Measurements from ENCODE around the gene HIVEP3.
"Not testable (repeated sequence)": the region's sequence is repeated elsewhere in the genome, so short reads cannot be mapped to it uniquely, and the experiment has no call there.

The HIVEP3 gene

DNA sequence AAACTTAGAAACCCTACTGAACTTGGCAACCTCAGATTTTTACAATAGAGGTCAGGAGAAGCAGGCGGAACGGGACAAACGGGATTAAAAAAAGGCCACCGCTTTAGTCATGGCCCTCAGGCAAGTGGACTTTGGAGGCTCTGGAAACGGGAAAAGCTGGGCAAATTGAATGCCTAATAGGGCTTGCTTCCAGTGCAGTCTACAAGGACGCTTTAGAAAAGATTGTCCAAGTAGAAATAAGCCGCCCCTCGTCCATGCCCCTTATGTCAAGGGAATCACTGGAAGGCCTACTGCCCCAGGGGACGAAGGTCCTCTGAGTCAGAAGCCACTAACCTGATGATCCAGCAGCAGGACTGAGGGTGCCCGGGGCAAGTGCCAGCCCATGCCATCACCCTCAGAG is 27.2 kb upstream of the HIVEP3 start:
- not testable (repeated sequence) for H3K4me1 ChIP-seq (ENCODE audit: control insufficient read depth, low read depth, low read length); H3K4ac ChIP-seq (ENCODE audit: low read depth, low read length); H3K18ac ChIP-seq (ENCODE audit: low read length); H4K5ac ChIP-seq (ENCODE audit: low read length); H3K4me2 ChIP-seq (ENCODE audit: low read length); H3K36me3 ChIP-seq (ENCODE audit: control insufficient read depth, insufficient read depth, low read length); H3K4me3 ChIP-seq (ENCODE audit: low read length); H2BK15ac ChIP-seq (replicated peaks; ENCODE audit: low read depth); H3K56ac ChIP-seq (ENCODE audit: low read length); DNase-seq; H3K79me1 ChIP-seq (ENCODE audit: low read length); H2BK120ac ChIP-seq (ENCODE audit: low read depth, low read length); H2AK5ac ChIP-seq (ENCODE audit: low read length); H3K23ac ChIP-seq (ENCODE audit: low read length); H3K27ac ChIP-seq (ENCODE audit: low read depth, low read length); H2BK5ac ChIP-seq (ENCODE audit: low read length); H4K8ac ChIP-seq (ENCODE audit: low read depth, low read length); H3K27me3 ChIP-seq (ENCODE audit: insufficient read depth, low read length, poor library complexity); H3K79me2 ChIP-seq (ENCODE audit: control insufficient read depth, insufficient read depth, low read length); H3K9ac ChIP-seq (ENCODE audit: low read length)
- no CpG with 5 or more reads among the region's 10 CpGs for WGBS (ENCODE audit: extremely low coverage, insufficient coverage, low lambda C conversion rate)

DNA sequence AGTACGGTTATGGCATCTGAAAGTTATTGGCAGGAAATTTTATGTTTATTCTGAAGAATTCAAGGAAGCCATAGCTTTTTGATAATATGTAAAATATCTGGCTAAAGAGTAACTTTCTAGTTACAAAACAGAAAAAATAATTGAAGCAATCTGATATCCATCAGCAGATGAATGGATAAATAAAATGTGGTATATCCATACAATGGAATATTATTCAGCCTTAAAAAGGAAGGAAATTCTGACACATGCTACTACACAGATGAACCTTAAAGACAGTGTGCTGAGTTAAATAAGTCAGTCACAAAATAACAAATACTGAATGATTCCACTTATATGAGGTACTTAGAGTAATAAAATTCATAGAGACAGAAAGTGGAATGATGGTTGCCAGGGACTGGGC is 25.0 kb upstream of the HIVEP3 start:
- H3K56ac ChIP-seq (ENCODE audit: low read length) = no peak overlapping the region
- H3K9ac ChIP-seq (ENCODE audit: low read length) = no peak overlapping the region
- no peaks in the 10 kb centered on the region for H3K4me1 ChIP-seq (ENCODE audit: control insufficient read depth, low read depth, low read length)
- no peak overlapping the region for H2BK120ac ChIP-seq (ENCODE audit: low read depth, low read length)
- no peaks in the 10 kb centered on the region for H3K36me3 ChIP-seq (ENCODE audit: control insufficient read depth, insufficient read depth, low read length)
- no peak overlapping the region for H3K23ac ChIP-seq (ENCODE audit: low read length)
- no peak overlapping the region for H4K8ac ChIP-seq (ENCODE audit: low read depth, low read length)
- no peak overlapping the region for H2BK15ac ChIP-seq (replicated peaks; ENCODE audit: low read depth)
- no peak overlapping the region for H2BK5ac ChIP-seq (ENCODE audit: low read length)
- DNase-seq = no peak
- H3K4me2 ChIP-seq (ENCODE audit: low read length) = no peak overlapping the region
- no CpG with 5 or more reads among the region's 1 CpG for WGBS (ENCODE audit: extremely low coverage, insufficient coverage, low lambda C conversion rate)
- H2AK5ac ChIP-seq (ENCODE audit: low read length) = no peak overlapping the region
- no peak overlapping the region for H3K4me3 ChIP-seq (ENCODE audit: low read length)
- no peak overlapping the region for H3K18ac ChIP-seq (ENCODE audit: low read length)
- no peaks in the 10 kb centered on the region for H3K27me3 ChIP-seq (ENCODE audit: insufficient read depth, low read length, poor library complexity)
- H3K79me1 ChIP-seq (ENCODE audit: low read length) = no peaks in the 10 kb centered on the region
- H4K5ac ChIP-seq (ENCODE audit: low read length) = no peak overlapping the region
- H3K4ac ChIP-seq (ENCODE audit: low read depth, low read length) = no peak overlapping the region
- no peak overlapping the region for H3K27ac ChIP-seq (ENCODE audit: low read depth, low read length)
- no peaks in the 10 kb centered on the region for H3K79me2 ChIP-seq (ENCODE audit: control insufficient read depth, insufficient read depth, low read length)

DNA sequence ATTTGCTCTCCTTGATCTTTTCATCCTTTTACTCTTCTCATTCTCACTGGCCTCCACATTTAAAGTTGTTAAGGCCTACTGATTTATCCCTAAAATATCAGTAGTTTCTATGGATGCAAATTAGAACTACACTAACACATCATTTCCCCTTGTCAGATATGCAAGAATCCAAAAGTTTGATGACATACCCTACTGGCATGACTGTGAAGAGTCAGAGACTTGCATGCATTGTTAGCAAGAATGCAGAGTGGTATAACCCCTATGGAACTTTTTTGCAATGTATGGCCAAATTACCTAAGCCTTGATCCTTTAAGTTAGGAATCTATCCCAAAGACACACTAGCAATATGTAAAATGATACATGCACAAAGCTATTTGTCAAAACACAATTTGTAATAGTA is 23.6 kb upstream of the HIVEP3 start:
- Histone ChIP-seq H3K4me3 (ENCODE audit: low read length) (no peak overlapping the region), H4K8ac (ENCODE audit: low read depth, low read length) (no peak overlapping the region), H3K4ac (ENCODE audit: low read depth, low read length) (no peak overlapping the region), H2BK5ac (ENCODE audit: low read length) (no peak overlapping the region), H2AK5ac (ENCODE audit: low read length) (no peak overlapping the region), H3K9ac (ENCODE audit: low read length) (no peak overlapping the region), H2BK120ac (ENCODE audit: low read depth, low read length) (no peak overlapping the region), H3K4me2 (ENCODE audit: low read length) (no peak overlapping the region), H2BK15ac (replicated peaks; ENCODE audit: low read depth) (no peak overlapping the region), H3K27ac (ENCODE audit: low read depth, low read length) (no peak overlapping the region), H3K79me1 (ENCODE audit: low read length) (no peaks in the 10 kb centered on the region), H3K36me3 (ENCODE audit: control insufficient read depth, insufficient read depth, low read length) (no peaks in the 10 kb centered on the region), H3K4me1 (ENCODE audit: control insufficient read depth, low read depth, low read length) (no peaks in the 10 kb centered on the region), H3K23ac (ENCODE audit: low read length) (no peak overlapping the region), H3K18ac (ENCODE audit: low read length) (no peak overlapping the region), H4K5ac (ENCODE audit: low read length) (no peak overlapping the region), H3K27me3 (ENCODE audit: insufficient read depth, low read length, poor library complexity) (no peaks in the 10 kb centered on the region), H3K79me2 (ENCODE audit: control insufficient read depth, insufficient read depth, low read length) (no peaks in the 10 kb centered on the region), H3K56ac (ENCODE audit: low read length) (no peak overlapping the region)
- peak; percentile 34 for DNase-seq

DNA sequence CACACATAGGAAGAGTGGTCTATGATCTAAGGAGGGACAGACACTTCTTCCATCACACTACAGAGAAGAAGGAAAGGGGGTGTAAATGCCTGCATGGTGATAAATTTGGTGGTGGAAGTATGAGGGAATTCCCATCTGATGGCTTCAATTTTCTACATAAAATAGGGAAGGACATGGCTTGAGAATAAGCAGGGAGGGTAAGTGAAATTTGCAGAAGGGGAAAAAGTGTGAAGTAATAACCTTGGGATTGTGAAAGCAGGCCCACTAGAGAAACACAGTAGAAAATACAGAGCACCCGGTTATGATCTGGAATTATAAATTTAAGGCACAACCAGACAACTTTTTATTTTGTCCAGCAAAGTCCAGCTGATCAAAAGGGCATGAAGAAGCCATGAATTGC is 22.7 kb upstream of the HIVEP3 start:
- no peaks in the 10 kb centered on the region for H3K79me1 ChIP-seq (ENCODE audit: low read length)
- no peak overlapping the region for H3K23ac ChIP-seq (ENCODE audit: low read length)
- no peaks in the 10 kb centered on the region for H3K79me2 ChIP-seq (ENCODE audit: control insufficient read depth, insufficient read depth, low read length)
- no peak overlapping the region for H2BK15ac ChIP-seq (replicated peaks; ENCODE audit: low read depth)
- H4K5ac ChIP-seq (ENCODE audit: low read length) = no peak overlapping the region
- no peak overlapping the region for H3K9ac ChIP-seq (ENCODE audit: low read length)
- H3K27ac ChIP-seq (ENCODE audit: low read depth, low read length) = no peak overlapping the region
- no peak overlapping the region for H3K56ac ChIP-seq (ENCODE audit: low read length)
- no peak overlapping the region for H2BK5ac ChIP-seq (ENCODE audit: low read length)
- H3K18ac ChIP-seq (ENCODE audit: low read length) = no peak overlapping the region
- H3K4me3 ChIP-seq (ENCODE audit: low read length) = no peak overlapping the region
- no peaks in the 10 kb centered on the region for H3K27me3 ChIP-seq (ENCODE audit: insufficient read depth, low read length, poor library complexity)
- no peak for DNase-seq
- H3K4me2 ChIP-seq (ENCODE audit: low read length) = no peak overlapping the region
- no peak overlapping the region for H3K4ac ChIP-seq (ENCODE audit: low read depth, low read length)
- no peak overlapping the region for H4K8ac ChIP-seq (ENCODE audit: low read depth, low read length)
- H3K36me3 ChIP-seq (ENCODE audit: control insufficient read depth, insufficient read depth, low read length) = no peaks in the 10 kb centered on the region
- WGBS (ENCODE audit: extremely low coverage, insufficient coverage, low lambda C conversion rate) = no CpG with 5 or more reads among the region's 1 CpG
- H2AK5ac ChIP-seq (ENCODE audit: low read length) = no peak overlapping the region
- no peaks in the 10 kb centered on the region for H3K4me1 ChIP-seq (ENCODE audit: control insufficient read depth, low read depth, low read length)
- H2BK120ac ChIP-seq (ENCODE audit: low read depth, low read length) = no peak overlapping the region

DNA sequence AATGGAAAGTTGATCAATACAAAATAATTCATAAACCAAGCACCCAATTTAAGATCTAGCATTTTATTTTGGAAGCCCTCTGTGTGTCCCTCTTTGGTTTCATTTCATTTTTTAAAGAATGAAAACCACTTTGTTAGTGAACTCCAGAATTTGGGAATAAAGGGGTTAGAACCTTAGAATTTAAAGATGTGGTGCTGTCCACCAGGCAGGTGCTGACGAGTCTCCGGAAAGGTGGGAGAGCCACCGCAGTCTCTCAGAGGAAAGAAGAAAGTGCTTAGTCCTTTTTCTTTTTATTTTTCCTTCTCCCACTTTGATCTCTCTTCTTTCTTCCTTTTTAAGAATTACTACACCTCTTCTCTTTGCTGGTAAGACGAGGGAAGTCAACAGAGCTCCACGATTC is 20.5 kb upstream of the HIVEP3 start:
- no peak overlapping the region for H3K27ac ChIP-seq (ENCODE audit: low read depth, low read length)
- no peak for DNase-seq
- H2AK5ac ChIP-seq (ENCODE audit: low read length) = no peak overlapping the region
- H2BK15ac ChIP-seq (replicated peaks; ENCODE audit: low read depth) = no peak overlapping the region
- H3K4ac ChIP-seq (ENCODE audit: low read depth, low read length) = no peak overlapping the region
- no peak overlapping the region for H3K23ac ChIP-seq (ENCODE audit: low read length)
- no peak overlapping the region for H2BK5ac ChIP-seq (ENCODE audit: low read length)
- H3K27me3 ChIP-seq (ENCODE audit: insufficient read depth, low read length, poor library complexity) = no peaks in the 10 kb centered on the region
- H2BK120ac ChIP-seq (ENCODE audit: low read depth, low read length) = no peak overlapping the region
- no peak overlapping the region for H3K56ac ChIP-seq (ENCODE audit: low read length)
- H3K79me1 ChIP-seq (ENCODE audit: low read length) = no peaks in the 10 kb centered on the region
- no peaks in the 10 kb centered on the region for H3K36me3 ChIP-seq (ENCODE audit: control insufficient read depth, insufficient read depth, low read length)
- no peak overlapping the region for H4K5ac ChIP-seq (ENCODE audit: low read length)
- H3K9ac ChIP-seq (ENCODE audit: low read length) = no peak overlapping the region
- no peaks in the 10 kb centered on the region for H3K4me1 ChIP-seq (ENCODE audit: control insufficient read depth, low read depth, low read length)
- no peak overlapping the region for H3K4me3 ChIP-seq (ENCODE audit: low read length)
- H3K18ac ChIP-seq (ENCODE audit: low read length) = no peak overlapping the region
- H3K4me2 ChIP-seq (ENCODE audit: low read length) = no peak overlapping the region
- H3K79me2 ChIP-seq (ENCODE audit: control insufficient read depth, insufficient read depth, low read length) = no peaks in the 10 kb centered on the region
- H4K8ac ChIP-seq (ENCODE audit: low read depth, low read length) = no peak overlapping the region
- WGBS (ENCODE audit: extremely low coverage, insufficient coverage, low lambda C conversion rate) = no CpG with 5 or more reads among the region's 5 CpGs

DNA sequence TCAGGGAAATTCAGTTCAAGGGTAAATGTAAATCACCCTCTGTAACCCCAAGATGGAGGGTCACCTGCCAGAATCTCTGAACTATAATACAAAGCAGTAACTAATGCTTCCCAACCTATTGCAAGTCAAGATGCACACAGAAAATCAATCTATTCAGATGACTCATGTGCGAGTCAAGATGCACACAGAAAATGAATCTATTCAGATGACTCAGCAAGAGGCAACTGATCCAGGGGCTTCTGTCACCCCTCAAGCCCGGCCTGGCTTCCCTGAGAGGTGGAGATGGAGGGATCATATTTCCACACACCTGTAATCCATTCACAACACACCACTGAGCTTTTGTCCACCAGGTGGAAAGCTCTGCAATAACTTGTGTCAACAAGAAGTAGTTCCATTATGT is 17.4 kb upstream of the HIVEP3 start:
- Histone ChIP-seq H2BK5ac (ENCODE audit: low read length) (no peak overlapping the region), H2BK15ac (replicated peaks; ENCODE audit: low read depth) (no peak overlapping the region), H3K4me2 (ENCODE audit: low read length) (no peak overlapping the region), H3K36me3 (ENCODE audit: control insufficient read depth, insufficient read depth, low read length) (no peaks in the 10 kb centered on the region), H4K8ac (ENCODE audit: low read depth, low read length) (no peak overlapping the region), H3K4ac (ENCODE audit: low read depth, low read length) (no peak overlapping the region), H3K79me2 (ENCODE audit: control insufficient read depth, insufficient read depth, low read length) (no peaks in the 10 kb centered on the region), H3K9ac (ENCODE audit: low read length) (no peak overlapping the region), H3K79me1 (ENCODE audit: low read length) (no peaks in the 10 kb centered on the region), H2AK5ac (ENCODE audit: low read length) (no peak overlapping the region), H3K4me3 (ENCODE audit: low read length) (no peak overlapping the region), H4K5ac (ENCODE audit: low read length) (no peak overlapping the region), H3K56ac (ENCODE audit: low read length) (no peak overlapping the region), H3K4me1 (ENCODE audit: control insufficient read depth, low read depth, low read length) (no peaks in the 10 kb centered on the region), H3K23ac (ENCODE audit: low read length) (no peak overlapping the region), H3K27me3 (ENCODE audit: insufficient read depth, low read length, poor library complexity) (no peaks in the 10 kb centered on the region), H2BK120ac (ENCODE audit: low read depth, low read length) (no peak overlapping the region), H3K18ac (ENCODE audit: low read length) (no peak overlapping the region), H3K27ac (ENCODE audit: low read depth, low read length) (no peak overlapping the region)
- no peak for DNase-seq
- WGBS (ENCODE audit: extremely low coverage, insufficient coverage, low lambda C conversion rate) = no CpG with 5 or more reads among the region's 2 CpGs
